Duodenal mucosa (tissue), 2 donors: ENCODE measurements around the gene NDUFA3.

Experiments
- H3K27ac ChIP-seq: one replicate; pipeline ENCODE4 v1.7.0; 2013; ENCODE audit warnings: low read depth, low read length
- H3K27me3 ChIP-seq, 2 donors: one replicate each; pipeline ENCODE4 v1.7.0; 2013; ENCODE audit warnings: low read length in 2 of 2, control low read depth in 1 of 2; ENCODE audit not compliant: insufficient read depth in 2 of 2, control insufficient read depth in 1 of 2
- H3K36me3 ChIP-seq, 2 donors: one replicate each; pipeline ENCODE4 v1.7.0; 2013; ENCODE audit warnings: low read length in 2 of 2, control low read depth in 1 of 2; ENCODE audit not compliant: insufficient read depth in 2 of 2, control insufficient read depth in 1 of 2
- H3K4me1 ChIP-seq, 2 donors: one replicate each; pipeline ENCODE4 v1.7.0; 2013; ENCODE audit warnings: low read length in 2 of 2, control low read depth in 1 of 2; ENCODE audit not compliant: insufficient read depth in 2 of 2, control insufficient read depth in 1 of 2
- H3K4me3 ChIP-seq, 2 donors: one replicate each; pipeline ENCODE4 v1.7.0; 2013; ENCODE audit warnings: low read length in 2 of 2, low read depth in 1 of 2
- H3K9ac ChIP-seq, 2 donors: one replicate each; pipeline ENCODE4 v1.7.0; 2013; ENCODE audit warnings: low read length in 2 of 2, low read depth in 1 of 2
- H3K9me3 ChIP-seq, 2 donors: one replicate each; pipeline ENCODE4 v1.7.0; 2013; ENCODE audit warnings: low read length in 2 of 2, control low read depth in 1 of 2; ENCODE audit not compliant: control insufficient read depth in 1 of 2

NDUFA3 gene

GRCh38 chr19:54102421-54103169 lies at the start of gene NDUFA3:
Gene NDUFA3, plus strand, starts transcription at chr19:54102855. Its CDS starts 24 bp downstream, at chr19:54102879.
- Histone ChIP-seq H3K27ac (peak within 1 kb of the TSS; percentile 30), H3K4me1 (peaks cover 4 to 8% of the 10 kb centered on the region in 2 donors), H3K36me3 (peaks cover 9 to 20% of the 10 kb centered on the region in 2 donors), H3K27me3 (no peaks in the 10 kb centered on the region), H3K9me3 (no peaks in the 10 kb centered on the region), H3K4me3 (peak within 1 kb of the TSS; percentile 96 to 99), H3K9ac (peak within 1 kb of the TSS; percentile 87 to 99)

- Histone ChIP-seq H3K27me3 (no peaks in the 10 kb centered on the region), H3K4me1 (no peaks in the 10 kb centered on the region), H3K27ac (no peak overlapping the region), H3K9ac (no peak overlapping the region), H3K9me3 (no peaks in the 10 kb centered on the region), H3K4me3 (no peak overlapping the region), H3K36me3 (no peaks in the 10 kb centered on the region)
Observed at GRCh38 chr19:54062643-54063042, 40.0 kb upstream of the NDUFA3 start.

- no peaks in the 10 kb centered on the region for H3K36me3 ChIP-seq
- H3K4me3 ChIP-seq = no peak within 1 kb of the TSS
- no peaks in the 10 kb centered on the region for H3K9me3 ChIP-seq
- H3K27ac ChIP-seq = no peak within 1 kb of the TSS
- H3K27me3 ChIP-seq = no peaks in the 10 kb centered on the region
- H3K9ac ChIP-seq = no peak within 1 kb of the TSS
- H3K4me1 ChIP-seq = no peaks in the 10 kb centered on the region
Observed at GRCh38 chr19:54063350-54064116, 39.1 kb upstream of the NDUFA3 start, which contains the start of gene VSTM1. Gene VSTM1, minus strand, starts transcription at chr19:54063897. Its CDS starts 120 bp downstream, at chr19:54063777.

GRCh38 chr19:54069470-54069869 lies 33.2 kb upstream of the NDUFA3 start:
- Histone ChIP-seq H3K9me3 (peaks cover 0 to 5% of the 10 kb centered on the region in 2 donors), H3K4me1 (no peaks in the 10 kb centered on the region), H3K36me3 (no peaks in the 10 kb centered on the region), H3K27ac (no peak overlapping the region), H3K27me3 (no peaks in the 10 kb centered on the region), H3K4me3 (no peak overlapping the region), H3K9ac (no peak overlapping the region)

- Histone ChIP-seq H3K27me3 (no peaks in the 10 kb centered on the region), H3K9me3 (peaks cover 0 to 5% of the 10 kb centered on the region in 2 donors), H3K36me3 (no peaks in the 10 kb centered on the region), H3K4me3 (no peak overlapping the region), H3K9ac (no peak overlapping the region), H3K4me1 (no peaks in the 10 kb centered on the region), H3K27ac (no peak overlapping the region)
Observed at GRCh38 chr19:54073829-54074228, 28.8 kb upstream of the NDUFA3 start.

GRCh38 chr19:54074851-54075250 lies 27.8 kb upstream of the NDUFA3 start:
- Histone ChIP-seq H3K9me3 (no peaks in the 10 kb centered on the region), H3K36me3 (no peaks in the 10 kb centered on the region), H3K4me1 (no peaks in the 10 kb centered on the region), H3K9ac (no peak overlapping the region), H3K27me3 (no peaks in the 10 kb centered on the region), H3K27ac (no peak overlapping the region), H3K4me3 (no peak overlapping the region)

- Histone ChIP-seq H3K4me3 (no peak overlapping the region), H3K9ac (no peak overlapping the region), H3K9me3 (peaks cover 2 to 4% of the 10 kb centered on the region in 2 donors), H3K36me3 (no peaks in the 10 kb centered on the region), H3K4me1 (no peaks in the 10 kb centered on the region), H3K27ac (no peak overlapping the region), H3K27me3 (no peaks in the 10 kb centered on the region)
Observed at GRCh38 chr19:54077334-54077733, 25.3 kb upstream of the NDUFA3 start.

GRCh38 chr19:54081032-54081431 lies 21.6 kb upstream of the NDUFA3 start, which contains the start of gene TARM1:
Gene TARM1, minus strand, starts transcription at chr19:54081365. Its CDS starts 25 bp downstream, at chr19:54081340.
- Histone ChIP-seq H3K4me3 (no peak within 1 kb of the TSS), H3K27me3 (no peaks in the 10 kb centered on the region), H3K4me1 (no peaks in the 10 kb centered on the region), H3K9ac (no peak within 1 kb of the TSS), H3K27ac (no peak within 1 kb of the TSS), H3K36me3 (no peaks in the 10 kb centered on the region), H3K9me3 (peaks cover 2 to 4% of the 10 kb centered on the region in 2 donors)

GRCh38 chr19:54084410-54084809 lies 18.2 kb upstream of the NDUFA3 start:
- Histone ChIP-seq H3K4me1 (no peaks in the 10 kb centered on the region), H3K27ac (no peak overlapping the region), H3K36me3 (no peaks in the 10 kb centered on the region), H3K9me3 (peaks cover 2 to 4% of the 10 kb centered on the region in 2 donors), H3K4me3 (no peak overlapping the region), H3K9ac (no peak overlapping the region), H3K27me3 (no peaks in the 10 kb centered on the region)

GRCh38 chr19:54094426-54095000 lies 8.1 kb upstream of the NDUFA3 start:
- Histone ChIP-seq H3K4me3 (no peak overlapping the region), H3K27ac (no peak overlapping the region), H3K4me1 (peaks cover 0 to 5% of the 10 kb centered on the region in 2 donors), H3K9me3 (no peaks in the 10 kb centered on the region), H3K9ac (no peak overlapping the region), H3K27me3 (peaks cover 0 to 3% of the 10 kb centered on the region in 2 donors), H3K36me3 (no peaks in the 10 kb centered on the region)
